HAP-1 (cell line): ENCODE measurements around the gene CASK.
"Not testable (repeated sequence)": the region's sequence is repeated elsewhere in the genome, so short reads cannot be mapped to it uniquely, and the experiment has no call there.

ENCODE experiments used
- DNase-seq, 2 experiments: peaks; one replicate each; pipeline ENCODE4 v3.0.0-alpha.2; 2016 to 2020; ENCODE audit warnings: low spot score in 2 of 2
- H3K27me3 ChIP-seq: fragments of 250-450 bp; sonication (Bioruptor Pico); 2 replicates; pipeline ENCODE4 v1.5.1; 2020; ENCODE audit warnings: low read depth, mild to moderate bottlenecking, moderate library complexity
- H3K36me3 ChIP-seq: fragments of 250-450 bp; sonication (Bioruptor Pico); replicated peaks from 2 replicates; pipeline ENCODE4 v1.5.1; 2020; ENCODE audit warnings: mild to moderate bottlenecking
- H3K4me1 ChIP-seq: fragments of 250-450 bp; sonication (Bioruptor Pico); 2 replicates; pipeline ENCODE4 v1.5.1; 2020; ENCODE audit warnings: mild to moderate bottlenecking
- H3K4me3 ChIP-seq: fragments of 250-450 bp; sonication (Bioruptor Pico); 2 replicates; pipeline ENCODE4 v1.5.1; 2020; ENCODE audit warnings: mild to moderate bottlenecking, moderate library complexity
- H3K9me3 ChIP-seq: fragments of 250-450 bp; sonication (Bioruptor Pico); 2 replicates; pipeline ENCODE4 v1.5.1; 2020; ENCODE audit warnings: mild to moderate bottlenecking, moderate library complexity
- in situ Hi-C: fragments of 300-500 bp; cut with MboI; formaldehyde crosslinking; loops from 3 replicates; pipeline ENCODE4 v1.14.3; 2020; ENCODE audit warnings: low sequenced_read_pairs, inconsistent platforms, mixed read lengths

Gene CASK

GRCh38 chrX:41728125-41728524 is 195.2 kb downstream of the CASK start:
- Histone ChIP-seq H3K4me1 (no peaks in the 10 kb centered on the region), H3K36me3 (no peaks in the 10 kb centered on the region), H3K27me3 (no peaks in the 10 kb centered on the region), H3K9me3 (no peaks in the 10 kb centered on the region), H3K4me3 (no peak overlapping the region)
- DNase-seq, result no peak
- in situ Hi-C loops, result no loop called here

- no peak for DNase-seq
- no peak within 1 kb of the TSS for H3K4me3 ChIP-seq
- no peaks in the 10 kb centered on the region for H3K27me3 ChIP-seq
- in situ Hi-C loops, result no loop called here
- peaks cover 4% of the 10 kb centered on the region for H3K4me1 ChIP-seq
- no peaks in the 10 kb centered on the region for H3K36me3 ChIP-seq
- no peaks in the 10 kb centered on the region for H3K9me3 ChIP-seq
These were observed 199.5 kb downstream of the CASK start, which contains the start of gene GPR82 for GRCh38 chrX:41723826-41724225. TSS of gene GPR82 (plus strand) at chrX:41724181. CDS start at chrX:41727027, 2,846 bp downstream.

- Histone ChIP-seq H3K36me3 (no peaks in the 10 kb centered on the region), H3K27me3 (no peaks in the 10 kb centered on the region), H3K9me3 (no peaks in the 10 kb centered on the region), H3K4me3 (no peak overlapping the region), H3K4me1 (peaks cover 9% of the 10 kb centered on the region)
- in situ Hi-C loops, result no loop called here
- DNase-seq, result no peak
These were observed 200.3 kb downstream of the CASK start for GRCh38 chrX:41722816-41723618.

- in situ Hi-C loops, result no loop called here
- no peaks in the 10 kb centered on the region for H3K27me3 ChIP-seq
- H3K36me3 ChIP-seq, result no peaks in the 10 kb centered on the region
- no peaks in the 10 kb centered on the region for H3K9me3 ChIP-seq
- peaks cover 12% of the 10 kb centered on the region for H3K4me1 ChIP-seq
- DNase-seq, result no peak
- H3K4me3 ChIP-seq, result no peak overlapping the region
These were observed 201.1 kb downstream of the CASK start for GRCh38 chrX:41722214-41722613.

GRCh38 chrX:41721590-41721989 is 201.8 kb downstream of the CASK start:
- H3K36me3 ChIP-seq, result no peaks in the 10 kb centered on the region
- in situ Hi-C loops, result no loop called here
- DNase-seq, result no peak
- peaks cover 12% of the 10 kb centered on the region for H3K4me1 ChIP-seq
- H3K4me3 ChIP-seq, result no peak overlapping the region
- H3K9me3 ChIP-seq, result no peaks in the 10 kb centered on the region
- H3K27me3 ChIP-seq, result no peaks in the 10 kb centered on the region

- DNase-seq, result no peak
- H3K4me1 ChIP-seq, result peaks cover 12% of the 10 kb centered on the region
- in situ Hi-C loops, result no loop called here
These were observed 203.1 kb downstream of the CASK start for GRCh38 chrX:41720125-41720779.

GRCh38 chrX:41719610-41720009 is 203.7 kb downstream of the CASK start:
- in situ Hi-C loops, H3K36me3 ChIP-seq, DNase-seq, H3K27me3 ChIP-seq, H3K9me3 ChIP-seq, H3K4me3 ChIP-seq: not testable (repeated sequence)
- peaks cover 12% of the 10 kb centered on the region for H3K4me1 ChIP-seq

More at GRCh38 chrX:41720125-41720779, 203.1 kb downstream of the CASK start:
- Histone ChIP-seq H3K36me3 (no peaks in the 10 kb centered on the region), H3K9me3 (no peaks in the 10 kb centered on the region), H3K4me3 (no peak overlapping the region), H3K27me3 (no peaks in the 10 kb centered on the region)

GRCh38 chrX:41718481-41719235 is 204.7 kb downstream of the CASK start:
- in situ Hi-C loops, result no loop called here
- H3K4me3 ChIP-seq, result no peak overlapping the region
- H3K9me3 ChIP-seq, result no peaks in the 10 kb centered on the region
- H3K4me1 ChIP-seq, result peaks cover 12% of the 10 kb centered on the region
- H3K27me3 ChIP-seq, result no peaks in the 10 kb centered on the region
- no peaks in the 10 kb centered on the region for H3K36me3 ChIP-seq
- DNase-seq, result peak; percentile 71 to 72

GRCh38 chrX:41716767-41717473 is 206.4 kb downstream of the CASK start:
- no peaks in the 10 kb centered on the region for H3K36me3 ChIP-seq
- in situ Hi-C loops, result no loop called here
- H3K4me1 ChIP-seq, result peaks cover 12% of the 10 kb centered on the region
- no peak overlapping the region for H3K4me3 ChIP-seq
- no peak for DNase-seq
- no peaks in the 10 kb centered on the region for H3K27me3 ChIP-seq
- no peaks in the 10 kb centered on the region for H3K9me3 ChIP-seq

GRCh38 chrX:41716222-41716621 is 207.1 kb downstream of the CASK start:
- in situ Hi-C loops, result no loop called here
- peaks cover 12% of the 10 kb centered on the region for H3K4me1 ChIP-seq
- no peaks in the 10 kb centered on the region for H3K27me3 ChIP-seq
- no peaks in the 10 kb centered on the region for H3K36me3 ChIP-seq
- no peak overlapping the region for H3K4me3 ChIP-seq
- H3K9me3 ChIP-seq, result no peaks in the 10 kb centered on the region
- DNase-seq, result no peak

- H3K36me3 ChIP-seq, result no peaks in the 10 kb centered on the region
- in situ Hi-C loops, result no loop called here
- H3K4me3 ChIP-seq, result no peak overlapping the region
- H3K27me3 ChIP-seq, result no peaks in the 10 kb centered on the region
- no peak for DNase-seq
- H3K4me1 ChIP-seq, result peaks cover 3% of the 10 kb centered on the region
- no peaks in the 10 kb centered on the region for H3K9me3 ChIP-seq
These were observed 212.2 kb downstream of the CASK start for GRCh38 chrX:41711021-41711667.

GRCh38 chrX:41708486-41708885 is 214.9 kb downstream of the CASK start:
- H3K36me3 ChIP-seq, result no peaks in the 10 kb centered on the region
- H3K4me3 ChIP-seq, result no peak overlapping the region
- peaks cover 21% of the 10 kb centered on the region for H3K4me1 ChIP-seq
- DNase-seq, result no peak
- H3K9me3 ChIP-seq, result no peaks in the 10 kb centered on the region
- H3K27me3 ChIP-seq, result no peaks in the 10 kb centered on the region
- in situ Hi-C loops, result no loop called here

GRCh38 chrX:41707218-41707617 is 216.1 kb downstream of the CASK start:
- in situ Hi-C loops, result no loop called here
- DNase-seq, result no peak
- H3K36me3 ChIP-seq, result no peaks in the 10 kb centered on the region
- no peaks in the 10 kb centered on the region for H3K9me3 ChIP-seq
- peaks cover 28% of the 10 kb centered on the region for H3K4me1 ChIP-seq
- no peaks in the 10 kb centered on the region for H3K27me3 ChIP-seq
- H3K4me3 ChIP-seq, result no peak overlapping the region
